ENCODE results near the gene TST. TPM values are rescaled to one million over a fixed set of nuclear protein-coding genes. Genes with fewer than 3 reads are reported as not detected.

TST gene
- total and polyA plus RNA-seq, 2 experiments from 2014 or later, result 17.2 to 44.5 TPM

DNA sequence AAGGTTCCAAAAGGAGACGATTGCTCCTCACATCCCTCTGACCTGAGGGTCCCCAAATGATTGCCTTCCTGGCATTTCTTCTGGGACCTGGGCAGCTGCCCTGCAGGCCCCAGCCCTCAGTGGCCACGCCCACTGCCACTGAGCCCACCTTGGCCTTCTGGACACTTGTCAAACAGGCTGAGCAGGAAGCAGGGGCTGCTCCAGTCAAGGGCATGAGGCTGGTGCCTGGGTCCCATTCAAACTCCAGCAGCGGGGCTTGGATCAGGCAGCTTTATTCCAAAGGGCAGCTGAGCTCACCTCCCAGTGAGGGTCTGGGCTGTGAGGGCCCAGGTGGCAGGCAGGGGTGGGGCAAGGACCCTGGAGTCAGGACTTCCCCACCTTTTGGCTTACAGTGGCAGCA is 45.9 kb upstream of the TST start:
- TF ChIP-seq EZH2phosphoT487 (IDR thresholded peaks at IDR 0.05; ENCODE audit: insufficient read depth, low read depth) (no peak), EZH2 (IDR thresholded peaks at IDR 0.05; ENCODE audit: insufficient read depth, poor library complexity, severe bottlenecking) (no peak)
- no peaks in the 10 kb centered on the region for H3K4me1 ChIP-seq (ENCODE audit: insufficient read depth)

DNA sequence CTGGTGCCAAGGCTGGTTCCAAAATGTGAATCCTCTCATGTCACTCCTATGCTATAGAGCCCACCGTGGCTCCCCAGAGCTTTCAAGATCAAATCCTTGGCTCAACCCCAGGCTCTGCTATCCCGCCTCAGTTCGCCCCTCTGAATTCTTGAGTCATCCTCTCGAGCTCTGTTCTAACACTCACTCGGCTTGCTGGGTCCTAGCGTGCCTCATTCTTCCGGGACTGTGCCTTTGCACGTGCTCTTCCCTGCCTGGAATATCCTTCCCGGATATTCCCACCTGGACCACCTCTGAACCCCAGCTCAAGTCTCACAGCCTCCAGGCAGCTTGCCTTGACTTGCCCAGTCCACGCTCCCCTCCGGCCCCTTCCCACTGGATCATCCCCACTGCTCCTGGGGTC is 45.3 kb upstream of the TST start:
- Histone ChIP-seq H3K9me2 (ENCODE audit: insufficient read depth) (no peaks in the 10 kb centered on the region), H3K27ac (no peak overlapping the region), H3K4me1 (ENCODE audit: insufficient read depth) (no peaks in the 10 kb centered on the region), H4K20me1 (ENCODE audit: insufficient read depth) (no peaks in the 10 kb centered on the region), H3K27me3 (replicated peaks; ENCODE audit: insufficient read depth) (peaks cover 17% of the 10 kb centered on the region), H3K4me2 (ENCODE audit: unreplicated experiment) (no peak overlapping the region), H3F3A (ENCODE audit: insufficient read depth) (no peaks in the 10 kb centered on the region), H3K36me3 (ENCODE audit: low read depth) (no peaks in the 10 kb centered on the region), H3K9ac (no peak overlapping the region), H2AFZ (no peak overlapping the region), H3K9me3 (ENCODE audit: low read depth) (no peaks in the 10 kb centered on the region), H3K79me2 (ENCODE audit: insufficient read depth) (no peaks in the 10 kb centered on the region), H3K4me3 (no peak overlapping the region)
- TF ChIP-seq EZH2phosphoT487 (IDR thresholded peaks at IDR 0.05; ENCODE audit: insufficient read depth, low read depth), result no peak
- no peak for TF ChIP-seq EZH2 (IDR thresholded peaks at IDR 0.05; ENCODE audit: insufficient read depth, poor library complexity, severe bottlenecking)
- WGBS, 2 experiments (ENCODE audit: low coverage in 1 of 2, low lambda C conversion rate in 2 of 2, missing lambda C conversion rate in 2 of 2), result 75 to 82% methylated on average over 11 of the region's 11 CpGs
- in situ Hi-C loops (cut with MboI), result no loop called here
- DNase-seq, result no peak

More for the DNA sequence above, 45.9 kb upstream of the TST start:
- H3K27ac ChIP-seq, result no peak overlapping the region
- no peaks in the 10 kb centered on the region for H4K20me1 ChIP-seq (ENCODE audit: insufficient read depth)
- H3K36me3 ChIP-seq (ENCODE audit: low read depth), result no peaks in the 10 kb centered on the region
- H3K79me2 ChIP-seq (ENCODE audit: insufficient read depth), result no peaks in the 10 kb centered on the region
- no peak overlapping the region for H2AFZ ChIP-seq
- peaks cover 22% of the 10 kb centered on the region for H3K27me3 ChIP-seq (replicated peaks; ENCODE audit: insufficient read depth)
- H3F3A ChIP-seq (ENCODE audit: insufficient read depth), result no peaks in the 10 kb centered on the region
- in situ Hi-C loops (cut with MboI), result no loop called here
- no peak overlapping the region for H3K4me3 ChIP-seq
- DNase-seq, result no peak
- 75 to 78% methylated on average over 3 of the region's 3 CpGs for WGBS, 2 experiments (ENCODE audit: low coverage in 1 of 2, low lambda C conversion rate in 2 of 2, missing lambda C conversion rate in 2 of 2)
- H3K4me2 ChIP-seq (ENCODE audit: unreplicated experiment), result no peak overlapping the region
- H3K9ac ChIP-seq, result no peak overlapping the region
- no peaks in the 10 kb centered on the region for H3K9me2 ChIP-seq (ENCODE audit: insufficient read depth)
- H3K9me3 ChIP-seq (ENCODE audit: low read depth), result no peaks in the 10 kb centered on the region

DNA sequence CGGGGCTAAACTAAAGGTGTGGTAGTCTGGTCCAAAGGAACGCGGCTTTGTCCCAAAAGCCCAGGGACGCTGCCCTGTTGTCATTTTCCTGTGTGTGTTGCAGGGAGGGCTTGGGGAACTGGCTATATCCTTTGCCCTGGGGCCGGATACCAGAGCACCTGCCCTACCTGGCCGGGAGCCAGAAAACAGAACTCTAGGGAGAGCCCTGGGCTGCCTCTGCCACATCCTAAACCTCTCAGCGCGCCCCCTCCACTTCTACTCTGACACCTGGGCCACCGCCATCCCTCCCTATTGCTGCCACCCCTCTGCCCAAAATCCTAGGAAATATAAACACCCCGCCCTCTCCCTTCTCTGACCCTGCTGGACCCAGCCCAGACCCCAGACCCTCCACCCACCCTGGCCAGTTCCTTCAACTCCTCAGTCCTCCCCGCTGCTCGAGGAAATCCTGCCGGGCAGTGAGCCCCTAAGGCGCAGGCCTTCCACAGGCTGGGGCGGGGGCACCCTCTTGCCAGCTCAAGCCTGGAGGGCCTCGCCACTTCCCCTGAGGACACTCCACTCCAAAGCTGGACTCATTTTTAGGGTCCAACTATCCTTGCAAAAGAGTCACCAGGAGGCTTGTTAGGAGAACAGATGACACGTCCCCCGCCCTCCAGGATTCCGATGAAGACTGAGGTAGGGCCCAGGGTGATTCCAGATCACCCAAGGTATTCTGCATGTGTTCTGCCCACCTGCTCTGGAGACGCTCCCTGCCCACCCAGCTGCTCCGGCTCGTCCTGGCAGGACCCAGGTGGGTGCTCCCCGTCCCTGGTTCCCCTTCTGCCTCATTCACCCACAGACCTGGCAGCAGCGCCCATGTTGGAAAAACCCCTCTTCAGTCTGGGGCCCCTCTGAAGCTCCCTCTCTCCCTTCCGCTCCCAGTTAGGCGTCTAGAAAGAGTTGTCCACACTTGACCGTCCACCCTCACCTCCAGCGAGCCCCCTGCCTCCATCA is 44.5 kb upstream of the TST start:
- Histone ChIP-seq H3K9me3 (ENCODE audit: low read depth) (no peaks in the 10 kb centered on the region), H3K79me2 (ENCODE audit: insufficient read depth) (no peaks in the 10 kb centered on the region), H3K4me2 (ENCODE audit: unreplicated experiment) (no peak overlapping the region), H3F3A (ENCODE audit: insufficient read depth) (no peaks in the 10 kb centered on the region), H4K20me1 (ENCODE audit: insufficient read depth) (no peaks in the 10 kb centered on the region), H3K4me3 (no peak overlapping the region), H3K9me2 (ENCODE audit: insufficient read depth) (no peaks in the 10 kb centered on the region), H3K27me3 (replicated peaks; ENCODE audit: insufficient read depth) (peaks cover 13% of the 10 kb centered on the region), H3K27ac (no peak overlapping the region), H2AFZ (no peak overlapping the region), H3K36me3 (ENCODE audit: low read depth) (no peaks in the 10 kb centered on the region), H3K9ac (no peak overlapping the region), H3K4me1 (ENCODE audit: insufficient read depth) (no peaks in the 10 kb centered on the region)
- no peak for DNase-seq
- in situ Hi-C loops (cut with MboI), result no loop called here
- TF ChIP-seq EZH2 (IDR thresholded peaks at IDR 0.05; ENCODE audit: insufficient read depth, poor library complexity, severe bottlenecking) (no peak), EZH2phosphoT487 (IDR thresholded peaks at IDR 0.05; ENCODE audit: insufficient read depth, low read depth) (no peak)
- WGBS, 2 experiments (ENCODE audit: low coverage in 1 of 2, low lambda C conversion rate in 2 of 2, missing lambda C conversion rate in 2 of 2), result 87% methylated on average over 20 to 28 of the region's 28 CpGs

DNA sequence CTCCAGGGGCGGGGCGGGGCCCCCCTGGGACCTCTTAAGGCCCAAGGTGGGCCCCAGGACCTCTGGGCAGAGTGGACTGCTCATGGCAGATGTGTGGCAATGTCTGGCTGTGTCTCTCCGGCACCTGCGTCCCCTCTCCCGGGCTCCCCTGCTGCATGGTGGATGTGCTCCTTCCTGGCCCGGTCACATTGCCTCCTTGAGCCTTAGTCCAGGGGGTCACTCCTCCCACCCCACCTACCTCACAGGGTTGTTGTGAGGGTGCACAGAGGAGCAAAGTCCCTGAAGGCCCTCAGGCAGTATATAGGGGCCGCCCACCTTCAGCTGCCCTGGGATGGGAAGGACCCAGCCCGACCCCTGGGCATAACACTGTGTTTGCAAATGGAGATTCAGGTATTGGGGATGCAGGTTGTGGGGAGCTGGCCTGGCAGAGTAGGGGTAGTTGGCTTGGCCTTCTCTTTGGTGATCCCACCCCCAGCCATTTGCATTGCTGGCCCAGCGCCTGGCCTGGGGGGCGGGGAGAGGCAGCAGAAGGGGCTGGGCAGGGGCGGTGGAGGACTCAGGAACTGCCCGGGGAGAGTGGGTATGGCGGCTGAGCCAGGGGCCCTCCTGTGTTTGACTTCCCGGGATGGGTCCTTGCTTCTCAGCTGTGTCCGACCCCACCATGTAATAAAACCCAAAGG is 43.6 kb upstream of the TST start:
- 85 to 90% methylated on average over 14 to 15 of the region's 15 CpGs for WGBS, 2 experiments (ENCODE audit: low coverage in 1 of 2, low lambda C conversion rate in 2 of 2, missing lambda C conversion rate in 2 of 2)
- no peak overlapping the region for H2AFZ ChIP-seq
- no peaks in the 10 kb centered on the region for H3K36me3 ChIP-seq (ENCODE audit: low read depth)

More for the DNA sequence above, 43.6 kb upstream of the TST start:
- Histone ChIP-seq H3K9ac (no peak overlapping the region), H3K9me3 (ENCODE audit: low read depth) (no peaks in the 10 kb centered on the region), H3K27me3 (replicated peaks; ENCODE audit: insufficient read depth) (peaks cover 4% of the 10 kb centered on the region; the same call in 1 of the 2 replicates), H3K79me2 (ENCODE audit: insufficient read depth) (no peaks in the 10 kb centered on the region), H3K4me2 (ENCODE audit: unreplicated experiment) (no peak overlapping the region), H3F3A (ENCODE audit: insufficient read depth) (no peaks in the 10 kb centered on the region), H3K4me1 (ENCODE audit: insufficient read depth) (no peaks in the 10 kb centered on the region), H3K9me2 (ENCODE audit: insufficient read depth) (no peaks in the 10 kb centered on the region), H3K27ac (no peak overlapping the region), H4K20me1 (ENCODE audit: insufficient read depth) (no peaks in the 10 kb centered on the region), H3K4me3 (no peak overlapping the region)
- no peak for DNase-seq
- TF ChIP-seq EZH2phosphoT487 (IDR thresholded peaks at IDR 0.05; ENCODE audit: insufficient read depth, low read depth) (no peak), EZH2 (IDR thresholded peaks at IDR 0.05; ENCODE audit: insufficient read depth, poor library complexity, severe bottlenecking) (no peak)
- in situ Hi-C loops (cut with MboI), result no loop called here
